Measurements from ENCODE around the gene TACO1.
A peak's percentile ranks its signal among the peaks of the same experiment; 100 is the strongest.

Gene TACO1

DNA sequence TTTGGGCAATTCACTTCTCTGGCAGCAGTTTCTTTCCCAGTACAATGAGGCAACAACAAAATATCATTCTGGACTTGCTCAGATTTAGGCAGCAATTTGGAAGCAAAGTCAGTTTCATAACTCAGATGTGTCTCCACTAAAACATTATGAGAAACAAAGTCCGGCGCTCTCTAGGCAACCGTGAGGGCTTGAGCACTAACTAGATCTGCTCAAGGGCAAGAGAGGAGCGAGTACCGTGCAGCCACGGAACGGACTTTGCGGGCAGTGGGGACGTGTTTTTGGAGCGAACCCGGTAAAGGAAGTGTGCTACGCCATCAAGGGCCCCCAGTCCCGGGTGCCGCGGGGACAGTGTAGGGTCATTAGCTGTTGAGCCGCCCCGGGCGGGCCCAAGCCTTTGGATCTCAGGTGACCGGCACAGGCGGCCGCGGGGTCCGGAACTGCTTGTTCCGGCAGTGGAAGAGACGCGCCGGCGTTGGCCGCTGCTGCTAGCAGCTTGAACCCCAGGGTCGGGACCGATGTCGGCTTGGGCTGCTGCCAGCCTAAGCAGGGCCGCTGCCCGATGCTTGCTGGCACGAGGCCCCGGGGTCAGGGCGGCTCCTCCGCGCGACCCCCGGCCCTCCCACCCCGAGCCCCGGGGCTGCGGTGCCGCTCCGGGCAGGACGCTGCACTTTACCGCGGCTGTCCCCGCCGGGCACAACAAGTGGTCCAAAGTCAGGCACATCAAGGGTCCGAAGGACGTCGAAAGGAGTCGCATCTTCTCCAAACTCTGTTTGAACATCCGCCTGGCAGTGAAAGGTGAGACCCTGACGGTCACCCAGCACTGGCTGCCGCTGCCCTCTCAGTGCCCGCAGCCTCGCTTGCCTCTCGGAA, at the start of gene TACO1:
TACO1 (plus strand) TSS at position 327 of the 870 bp plus-strand sequence; CDS start at position 516, 189 bp downstream.
- TF ChIP-seq GATA3 (IDR thresholded peaks at IDR 0.05; ENCODE audit: low read depth, low read length) (no peak), GATA2 (IDR thresholded peaks at IDR 0.05; ENCODE audit: low read depth, low read length) (no peak)

GRCh38 chr17:63552211-63552610, 48.5 kb upstream of the TACO1 start:
- TF ChIP-seq GATA3 (IDR thresholded peaks at IDR 0.05; ENCODE audit: low read depth, low read length) (no peak), GATA2 (IDR thresholded peaks at IDR 0.05; ENCODE audit: low read depth, low read length) (no peak)

- no peak for TF ChIP-seq GATA2 (IDR thresholded peaks at IDR 0.05; ENCODE audit: low read depth, low read length)
- no peak for TF ChIP-seq GATA3 (IDR thresholded peaks at IDR 0.05; ENCODE audit: low read depth, low read length)
These were observed 45.1 kb upstream of the TACO1 start for GRCh38 chr17:63555500-63556156.

DNA sequence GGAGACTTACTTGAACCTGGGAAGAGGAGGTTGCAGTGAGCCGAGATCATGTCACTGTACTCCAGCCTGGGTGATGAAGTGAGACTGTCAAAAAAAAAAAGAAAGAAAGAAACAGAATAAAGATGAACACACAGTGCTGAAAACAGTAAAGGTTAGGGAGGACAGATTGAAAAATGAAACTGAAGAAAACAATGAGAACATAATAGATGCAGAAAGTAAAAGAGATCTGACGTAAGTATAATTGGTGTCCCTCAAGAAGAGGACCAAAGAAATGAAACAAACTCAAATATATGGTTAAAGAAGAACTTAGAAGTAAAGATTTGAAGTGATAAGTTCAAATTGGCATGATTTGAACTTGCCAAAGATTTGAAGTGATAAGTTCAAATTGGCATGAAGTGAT, 43.3 kb upstream of the TACO1 start:
- no peak for TF ChIP-seq GATA2 (IDR thresholded peaks at IDR 0.05; ENCODE audit: low read depth, low read length)
- 0 out of 2 replicates have a peak, but pooled peaks have one; percentile 22 for TF ChIP-seq GATA3 (IDR thresholded peaks at IDR 0.05; ENCODE audit: low read depth, low read length)

DNA sequence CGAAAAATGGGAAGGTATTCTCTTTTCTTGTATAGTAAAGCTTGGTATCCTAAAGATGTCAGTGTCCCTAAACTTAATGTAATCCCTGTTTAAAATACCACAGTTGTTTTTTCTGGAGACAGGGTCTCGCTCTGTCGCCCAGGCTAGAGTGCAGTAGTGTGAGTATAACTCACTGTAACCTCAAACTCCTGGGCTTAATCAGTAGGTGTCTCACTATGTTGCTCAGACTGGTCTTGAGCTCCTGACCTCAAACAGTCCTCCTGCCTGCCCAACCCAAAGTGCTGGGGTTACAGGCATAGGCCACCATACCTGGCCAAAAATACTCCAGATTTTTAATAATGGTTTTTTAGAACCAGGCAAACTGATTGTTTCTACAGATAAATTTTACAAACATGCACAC, 42.3 kb upstream of the TACO1 start:
- TF ChIP-seq GATA3 (IDR thresholded peaks at IDR 0.05; ENCODE audit: low read depth, low read length), result no peak
- no peak for TF ChIP-seq GATA2 (IDR thresholded peaks at IDR 0.05; ENCODE audit: low read depth, low read length)

- TF ChIP-seq GATA3 (IDR thresholded peaks at IDR 0.05; ENCODE audit: low read depth, low read length) (no peak), GATA2 (IDR thresholded peaks at IDR 0.05; ENCODE audit: low read depth, low read length) (no peak)
These were observed 38.9 kb upstream of the TACO1 start for GRCh38 chr17:63561819-63562218.

DNA sequence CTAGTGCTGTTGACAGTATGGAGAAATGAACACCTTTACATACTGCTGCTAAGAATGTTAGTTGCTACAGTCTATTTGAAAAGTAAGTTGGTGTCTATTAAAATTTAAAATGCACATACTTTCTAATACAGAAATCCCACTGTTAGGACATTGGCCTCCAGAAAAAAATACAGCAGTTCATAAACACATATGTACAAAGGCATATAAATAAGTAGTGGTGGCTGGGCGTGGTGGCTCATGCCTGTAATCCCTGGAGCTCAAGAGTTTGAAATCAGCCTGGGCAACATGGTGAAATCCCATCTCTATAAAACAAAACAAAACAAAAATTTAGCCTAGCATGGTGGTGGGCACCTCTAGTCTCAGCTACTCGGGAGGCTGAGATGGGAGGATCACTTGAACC, 37.4 kb upstream of the TACO1 start:
- TF ChIP-seq GATA2 (IDR thresholded peaks at IDR 0.05; ENCODE audit: low read depth, low read length) (no peak), GATA3 (IDR thresholded peaks at IDR 0.05; ENCODE audit: low read depth, low read length) (no peak)

- no peak for TF ChIP-seq GATA2 (IDR thresholded peaks at IDR 0.05; ENCODE audit: low read depth, low read length)
- no peak for TF ChIP-seq GATA3 (IDR thresholded peaks at IDR 0.05; ENCODE audit: low read depth, low read length)
These were observed 36.1 kb upstream of the TACO1 start for GRCh38 chr17:63564562-63564961.

DNA sequence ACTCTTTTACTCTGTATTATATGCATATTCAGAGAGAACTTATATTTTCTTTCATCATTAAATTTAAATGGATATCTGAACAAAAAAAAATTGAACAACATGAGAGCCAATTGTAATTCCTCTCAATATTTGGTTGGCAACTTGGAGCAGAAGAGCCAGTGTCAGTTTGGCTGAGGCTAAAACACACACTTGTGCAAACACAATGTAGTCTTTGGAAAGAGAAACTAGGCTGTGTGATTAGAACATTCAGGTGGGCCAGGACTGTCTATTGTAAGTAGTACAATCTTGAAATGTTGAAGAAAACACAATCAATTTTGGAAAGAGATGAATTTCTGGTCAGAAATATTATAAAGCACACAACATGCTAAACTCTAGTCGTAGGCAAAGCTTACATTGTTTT, 33.5 kb upstream of the TACO1 start:
- TF ChIP-seq GATA3 (IDR thresholded peaks at IDR 0.05; ENCODE audit: low read depth, low read length), result no peak

- TF ChIP-seq GATA2 (IDR thresholded peaks at IDR 0.05; ENCODE audit: low read depth, low read length) (no peak), GATA3 (IDR thresholded peaks at IDR 0.05; ENCODE audit: low read depth, low read length) (no peak)
These were observed 32.1 kb upstream of the TACO1 start for GRCh38 chr17:63568563-63568962.

DNA sequence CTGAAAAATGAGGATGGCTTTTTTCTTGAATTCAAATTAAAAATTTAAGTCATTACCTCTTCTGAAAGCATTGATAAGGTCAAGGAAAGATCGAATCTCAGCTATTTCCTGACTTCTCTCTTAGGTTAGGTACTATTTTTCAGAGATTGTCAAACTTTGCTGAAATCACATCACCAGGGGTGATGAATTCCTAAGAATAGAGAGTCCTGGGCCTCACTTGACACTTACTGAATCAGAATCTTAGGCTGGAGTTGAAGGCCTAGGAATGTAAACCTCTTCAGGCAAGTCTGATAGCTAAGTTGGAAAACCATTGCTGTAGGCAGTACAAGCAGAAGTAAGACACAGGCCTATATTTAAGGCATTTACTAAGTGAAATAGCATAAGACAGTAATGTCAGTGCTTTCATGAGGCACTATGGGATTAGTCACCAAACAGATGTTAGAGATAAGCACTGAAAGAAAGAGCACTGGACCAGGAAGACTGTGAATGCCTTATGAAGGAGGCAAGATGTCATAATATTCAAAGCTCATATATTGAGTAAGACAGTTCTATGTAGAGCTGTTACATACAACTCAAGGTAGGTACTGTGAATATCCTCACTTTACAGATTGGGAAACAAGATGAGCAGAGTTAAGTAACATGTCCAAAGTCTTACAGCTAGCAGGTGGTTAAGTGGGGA, 28.9 kb upstream of the TACO1 start:
- TF ChIP-seq GATA2 (IDR thresholded peaks at IDR 0.05; ENCODE audit: low read depth, low read length) (no peak), GATA3 (IDR thresholded peaks at IDR 0.05; ENCODE audit: low read depth, low read length) (no peak)

DNA sequence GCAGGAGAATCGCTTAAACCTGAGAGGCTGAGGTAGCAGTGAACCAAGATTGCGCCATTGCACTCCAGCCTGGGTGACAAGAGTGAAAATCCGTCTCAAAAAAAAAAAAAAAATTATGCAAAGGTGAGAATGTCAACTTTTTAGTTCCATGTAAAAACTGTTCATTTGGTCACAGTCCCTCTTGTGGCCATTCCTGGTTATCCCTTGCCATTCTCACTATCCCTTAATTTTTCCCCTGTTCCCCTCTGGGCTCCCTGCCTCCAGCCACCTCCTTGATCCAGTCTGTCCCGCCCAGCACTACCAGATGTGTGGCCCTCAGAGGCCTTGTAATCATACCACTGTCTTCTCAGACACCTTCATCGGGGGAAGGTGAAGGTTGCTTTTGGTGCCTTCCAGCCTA, 27.1 kb upstream of the TACO1 start:
- TF ChIP-seq GATA3 (IDR thresholded peaks at IDR 0.05; ENCODE audit: low read depth, low read length), result no peak
- TF ChIP-seq GATA2 (IDR thresholded peaks at IDR 0.05; ENCODE audit: low read depth, low read length), result no peak

- TF ChIP-seq GATA2 (IDR thresholded peaks at IDR 0.05; ENCODE audit: low read depth, low read length) (no peak), GATA3 (IDR thresholded peaks at IDR 0.05; ENCODE audit: low read depth, low read length) (no peak)
These were observed 22.5 kb upstream of the TACO1 start for GRCh38 chr17:63578027-63578768.

DNA sequence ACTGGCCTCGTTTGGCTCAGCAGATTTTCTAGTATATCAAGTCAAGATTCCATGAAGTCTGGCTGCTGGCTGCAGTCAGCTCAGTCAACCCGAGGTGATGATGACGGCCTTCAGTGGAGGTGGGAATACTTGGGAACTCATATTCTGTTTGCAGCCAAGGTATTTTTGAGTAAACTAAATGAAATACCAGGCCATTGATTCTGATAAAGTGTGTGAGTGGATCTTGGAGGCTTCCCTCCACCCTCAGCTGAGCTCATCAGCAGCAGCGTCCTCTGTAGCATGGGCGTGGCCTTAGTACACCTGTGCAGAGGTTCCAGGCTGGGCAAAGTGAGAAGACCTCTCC, 22.0 kb upstream of the TACO1 start:
- TF ChIP-seq GATA3 (IDR thresholded peaks at IDR 0.05; ENCODE audit: low read depth, low read length), result no peak
- no peak for TF ChIP-seq GATA2 (IDR thresholded peaks at IDR 0.05; ENCODE audit: low read depth, low read length)

Measured in SH-SY5Y (cell line).